ENCODE data around the gene TAS2R41. TPM values are rescaled to one million over a fixed set of nuclear protein-coding genes. Genes with fewer than 3 reads are reported as not detected.

TAS2R41 gene
- total RNA-seq, 1 experiment from 2014 or later = not detected

- Mint-ChIP-seq H3K9me3 (no peaks in the 10 kb centered on the region), H3K4me1 (peaks cover 21% of the 10 kb centered on the region in 2 experiments), H3K36me3 (ENCODE audit: insufficient read depth in 1 of 3, low read depth in 3 of 3) (no peaks in the 10 kb centered on the region; a peak in 1 of 7 replicates), H3K27me3 (ENCODE audit: low read depth) (no peaks in the 10 kb centered on the region; the same call in 1 of the 2 replicates), H3K27ac (peak overlapping the region in 1 of 3 experiments; percentile 20; a peak in 3 of 7 replicates), H3K4me3 (no peak overlapping the region)
- H2AFZ ChIP-seq (ENCODE audit: low read length) = no peak overlapping the region
- H3K56ac ChIP-seq (ENCODE audit: insufficient read length, low read depth, low read length) = no peak overlapping the region
- no peak for DNase-seq
- no peak overlapping the region for H2BK15ac ChIP-seq (ENCODE audit: low read depth, low read length)
- no peak overlapping the region for H4K5ac ChIP-seq (ENCODE audit: insufficient read length, low read depth, low read length)
- no peak overlapping the region for H2BK20ac ChIP-seq (ENCODE audit: low read depth, low read length, poor library complexity, severe bottlenecking)
- H3T11ph ChIP-seq (ENCODE audit: low read length) = no peak overlapping the region
- peaks cover 7% of the 10 kb centered on the region; the same call in 1 of the 2 replicates for H3K4me1 ChIP-seq (ENCODE audit: insufficient read depth, low read length)
- H3K4me2 ChIP-seq (ENCODE audit: insufficient read depth, insufficient read length, low read length) = no peak overlapping the region
- H3K27me3 ChIP-seq (ENCODE audit: insufficient read depth, low read length) = no peaks in the 10 kb centered on the region
- H3K27ac ChIP-seq (ENCODE audit: insufficient read length, low read depth, low read length) = no peak overlapping the region
- H3K18ac ChIP-seq (ENCODE audit: insufficient read length, low read depth, low read length) = no peak overlapping the region
- H3K79me1 ChIP-seq (ENCODE audit: insufficient read depth, low read depth, low read length, poor library complexity, severe bottlenecking) = no peaks in the 10 kb centered on the region
- H3K4ac ChIP-seq (ENCODE audit: low read depth, low read length) = no peak overlapping the region
- no peak overlapping the region for H3K14ac ChIP-seq (ENCODE audit: insufficient read depth, low read length)
- no peak overlapping the region for H2BK5ac ChIP-seq (ENCODE audit: insufficient read length, low read length)
- no peak overlapping the region for H2BK12ac ChIP-seq (ENCODE audit: insufficient read length, low read depth, low read length)
- H3K9me3 ChIP-seq (ENCODE audit: control insufficient read depth, low read depth, low read length) = no peaks in the 10 kb centered on the region
- TF ChIP-seq CTCF (conservative IDR thresholded peaks at IDR 0.05) = no peak
- no peak overlapping the region for H3K9ac ChIP-seq (ENCODE audit: extremely low read depth, insufficient read length, low read length)
- no peaks in the 10 kb centered on the region for H4K20me1 ChIP-seq (ENCODE audit: control insufficient read depth, insufficient read depth, insufficient read length)
- H3K23me2 ChIP-seq (ENCODE audit: insufficient read length, low read depth, low read length, poor library complexity, severe bottlenecking) = no peaks in the 10 kb centered on the region
- no peak overlapping the region for H4K91ac ChIP-seq (ENCODE audit: insufficient read length, low read depth, low read length)
- no peak overlapping the region for H2BK120ac ChIP-seq (ENCODE audit: low read depth, low read length, poor library complexity, severe bottlenecking)
- no CpG with 5 or more reads among the region's 2 CpGs for WGBS (ENCODE audit: extremely low coverage, insufficient read length, low lambda C conversion rate)
- no peaks in the 10 kb centered on the region for H3K79me2 ChIP-seq (ENCODE audit: insufficient read depth, low read length)
- H4K8ac ChIP-seq (replicated peaks; ENCODE audit: insufficient read length, low read depth, low read length) = no peak overlapping the region
- no peak overlapping the region for H3K23ac ChIP-seq (ENCODE audit: insufficient read length, low read depth, low read length)
- H2AK5ac ChIP-seq (ENCODE audit: insufficient read length, low read length) = no peak overlapping the region
Observed at GRCh38 chr7:143435266-143435665, 42.4 kb upstream of the TAS2R41 start.
